SK-N-SH treated with all-trans-retinoic acid at 6 μM for 48 hours (cell line): ENCODE results near the gene PON2.

Source experiments
- BACH2 ChIP-seq: fragments of 250-450 bp; sonication (Bioruptor Pico); IDR thresholded peaks from 2 replicates; pipeline ENCODE4 v1.9.0; 2021; ENCODE audit warnings: mild to moderate bottlenecking, borderline replicate concordance
- CREB5 ChIP-seq: fragments of 250-450 bp; sonication (Bioruptor Pico); IDR thresholded peaks from 2 replicates; pipeline ENCODE4 v1.5.1; 2020; ENCODE audit warnings: low read depth, mild to moderate bottlenecking, moderate library complexity
- POU6F1 ChIP-seq: fragments of 250-450 bp; sonication (Bioruptor Pico); IDR thresholded peaks from 2 replicates; pipeline ENCODE4 v1.8.0; 2021; ENCODE audit warnings: low read depth, mild to moderate bottlenecking, moderate library complexity, borderline replicate concordance
- SNAI2 ChIP-seq: fragments of 250-450 bp; sonication (Bioruptor Pico); IDR thresholded peaks from 2 replicates; pipeline ENCODE4 v1.5.0; 2020; ENCODE audit warnings: mild to moderate bottlenecking, moderate library complexity
- TCF4 ChIP-seq: fragments of 250-450 bp; sonication (Bioruptor Pico); IDR thresholded peaks from 2 replicates; pipeline ENCODE4 v1.8.0; 2021; ENCODE audit warnings: mild to moderate bottlenecking, moderate library complexity, borderline replicate concordance
- ZFP3 ChIP-seq: fragments of 250-450 bp; sonication (Bioruptor Pico); IDR thresholded peaks from 2 replicates; pipeline ENCODE4 v1.5.0; 2020; ENCODE audit warnings: mild to moderate bottlenecking, moderate library complexity
- ZFP30 ChIP-seq: fragments of 450-650 bp; formaldehyde crosslinking; IDR thresholded peaks from 2 replicates; pipeline ENCODE4 v1.5.0; 2022; ENCODE audit warnings: mild to moderate bottlenecking, moderate library complexity
- ZNF8 ChIP-seq: fragments of 450-650 bp; formaldehyde crosslinking; IDR thresholded peaks from 2 replicates; pipeline ENCODE4 v1.5.0; 2020; ENCODE audit warnings: mild to moderate bottlenecking, moderate library complexity

- TF ChIP-seq ZFP30 (CRISPR knock-in tag) (no peak), TCF4 (CRISPR knock-in tag) (no peak), ZFP3 (CRISPR knock-in tag) (no peak), POU6F1 (CRISPR knock-in tag) (no peak), ZNF8 (CRISPR knock-in tag) (no peak), BACH2 (CRISPR knock-in tag) (no peak), SNAI2 (no peak), CREB5 (no peak)
These were observed 36.2 kb upstream of the PON2 start for GRCh38 chr7:95471071-95471470.
